Fibroblast of mammary gland (primary cell): ENCODE data around the gene GSTK1.

Experiments
- DNase-seq: peaks from one replicate; pipeline ENCODE4 v3.0.0-alpha.2; 2010; ENCODE audit warnings: low read depth
- H3K4me3 ChIP-seq: 2 replicates; pipeline ENCODE4 v1.5.1; 2011; ENCODE audit warnings: low read depth, mild to moderate bottlenecking, low read length, moderate library complexity; ENCODE audit not compliant: control insufficient read depth
- CTCF ChIP-seq: conservative IDR thresholded peaks from 2 replicates; pipeline ENCODE4 v1.5.1; 2011; ENCODE audit warnings: low read depth, low read length, inconsistent platforms; ENCODE audit not compliant: control insufficient read depth, insufficient read depth

Gene GSTK1

GRCh38 chr7:143244321-143244720 lies 18.9 kb upstream of the GSTK1 start:
- TF ChIP-seq CTCF: no peak
- H3K4me3 ChIP-seq: no peak overlapping the region
- DNase-seq: no peak

DNA sequence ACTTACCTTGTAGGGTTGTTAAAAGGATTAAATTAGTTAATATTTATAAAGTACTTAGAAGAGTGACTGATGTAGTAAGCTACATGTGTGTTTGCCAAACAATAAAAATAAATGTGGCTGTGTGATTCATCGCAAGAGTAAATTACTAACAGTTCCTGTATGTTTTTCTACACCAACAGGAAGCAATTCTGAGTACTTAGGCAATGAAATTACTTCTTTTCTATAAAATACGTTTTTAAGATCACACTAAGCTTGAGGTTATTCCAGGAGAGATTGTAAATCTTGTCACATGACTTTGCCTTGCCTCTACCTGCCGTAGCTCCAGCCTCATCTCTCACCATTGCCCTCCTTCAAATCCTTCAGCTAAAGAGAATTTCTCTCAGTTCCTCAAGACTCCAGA lies 18.1 kb upstream of the GSTK1 start:
- no peak overlapping the region for H3K4me3 ChIP-seq
- peak; percentile 79 for DNase-seq

DNA sequence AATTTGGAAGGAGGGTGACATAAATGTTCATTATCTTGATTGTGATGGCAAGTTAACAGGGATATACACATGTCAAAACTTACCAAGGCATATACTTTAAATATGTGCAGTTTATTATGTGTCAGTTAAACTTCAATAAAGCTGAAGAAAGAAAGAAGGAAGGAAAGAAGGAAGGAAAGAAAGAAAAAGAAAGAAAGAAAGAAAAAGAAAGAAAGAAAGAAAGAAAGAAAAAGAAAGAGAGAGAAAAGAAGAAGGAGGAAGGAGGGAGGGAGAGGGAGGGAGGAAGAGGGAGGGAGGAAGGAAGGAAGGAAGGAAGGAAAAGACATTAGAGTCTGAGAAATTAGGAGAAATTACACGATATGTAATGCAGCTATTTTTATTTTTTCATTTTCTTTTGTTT lies 15.9 kb upstream of the GSTK1 start:
- no peak for TF ChIP-seq CTCF
- DNase-seq: no peak
- H3K4me3 ChIP-seq: no peak overlapping the region

More for the DNA sequence above, 18.1 kb upstream of the GSTK1 start:
- TF ChIP-seq CTCF: no peak

- DNase-seq: no peak
- TF ChIP-seq CTCF: no peak
- H3K4me3 ChIP-seq: no peak overlapping the region
Measured at GRCh38 chr7:143248761-143249354, 14.4 kb upstream of the GSTK1 start.

DNA sequence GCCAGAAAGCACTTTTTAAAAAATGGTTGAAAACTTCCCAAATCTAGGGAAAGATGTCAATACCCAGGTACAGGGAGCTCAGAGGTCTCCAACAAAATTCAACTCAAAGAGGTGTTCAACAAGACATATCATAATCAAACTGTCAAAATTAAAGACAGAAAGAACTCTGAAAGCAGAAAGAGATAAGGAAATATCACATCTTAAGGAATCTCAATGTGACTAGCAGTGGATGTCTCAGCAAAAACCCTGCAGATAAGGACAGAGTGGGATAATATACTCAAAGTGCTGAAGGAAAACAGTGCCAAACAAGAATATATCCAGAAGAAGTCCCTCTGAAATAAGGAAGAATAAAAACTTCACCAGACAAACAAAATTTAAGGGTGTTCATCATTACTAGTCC lies 13.0 kb upstream of the GSTK1 start:
- no peak overlapping the region for H3K4me3 ChIP-seq
- no peak for DNase-seq
- TF ChIP-seq CTCF: no peak

GRCh38 chr7:143250822-143251221 lies 12.4 kb upstream of the GSTK1 start:
- DNase-seq: no peak
- H3K4me3 ChIP-seq: no peak overlapping the region

More at GRCh38 chr7:143250822-143251221, 12.4 kb upstream of the GSTK1 start:
- no peak for TF ChIP-seq CTCF
